ENCODE results near the gene CR1.
"Not testable (repeated sequence)": the region's sequence is repeated elsewhere in the genome, so short reads cannot be mapped to it uniquely, and the experiment has no call there.

The CR1 gene

DNA sequence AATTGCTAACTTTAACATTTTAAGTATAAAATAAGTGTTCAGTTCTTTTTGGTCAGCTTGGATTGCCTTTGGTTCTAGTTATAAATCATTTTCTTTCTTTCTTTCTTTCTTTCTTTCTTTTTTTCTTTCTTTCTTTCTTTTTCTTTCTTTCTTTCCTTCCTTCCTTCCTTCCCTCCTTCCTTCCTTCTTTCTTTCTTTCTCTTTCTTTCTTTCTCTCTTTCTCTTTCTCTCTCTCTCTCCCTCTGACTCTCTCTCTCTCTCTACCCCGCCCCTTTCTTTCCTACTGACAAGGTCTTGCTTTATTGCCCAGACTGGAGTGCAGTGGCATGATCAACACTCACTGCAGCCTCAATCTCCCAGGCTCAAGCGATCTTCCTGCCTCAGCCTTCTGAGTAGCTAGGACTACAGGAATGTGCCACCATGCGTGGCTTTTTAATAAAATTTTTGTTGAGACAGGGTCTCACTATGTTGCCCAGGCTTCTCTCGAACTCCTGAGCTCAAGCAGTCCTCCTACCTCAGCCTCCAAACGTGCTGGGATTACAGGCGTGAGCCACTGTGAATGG, 187.0 kb downstream of the CR1 start:
- not testable (repeated sequence) for DNase-seq

DNA sequence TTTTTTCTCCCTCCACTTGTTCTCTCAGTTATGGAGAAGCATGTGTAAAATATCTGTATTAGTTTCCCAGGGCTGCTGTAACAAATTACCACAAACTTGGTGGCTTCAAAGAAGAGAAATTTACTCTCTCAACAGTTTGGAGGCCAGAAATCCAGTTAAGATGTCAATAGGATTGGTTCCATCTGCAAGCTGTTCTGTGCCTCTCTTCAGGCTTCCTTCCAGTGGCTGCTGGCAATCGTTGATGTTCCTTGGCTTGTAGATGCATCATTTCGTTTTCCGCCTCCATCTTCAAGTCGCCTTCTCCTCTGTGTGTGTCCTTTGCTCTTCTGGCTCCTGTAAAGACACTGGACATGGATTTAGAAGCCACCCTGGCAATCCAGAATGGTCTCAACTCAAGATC, 194.6 kb downstream of the CR1 start:
- not testable (repeated sequence) for DNase-seq

DNA sequence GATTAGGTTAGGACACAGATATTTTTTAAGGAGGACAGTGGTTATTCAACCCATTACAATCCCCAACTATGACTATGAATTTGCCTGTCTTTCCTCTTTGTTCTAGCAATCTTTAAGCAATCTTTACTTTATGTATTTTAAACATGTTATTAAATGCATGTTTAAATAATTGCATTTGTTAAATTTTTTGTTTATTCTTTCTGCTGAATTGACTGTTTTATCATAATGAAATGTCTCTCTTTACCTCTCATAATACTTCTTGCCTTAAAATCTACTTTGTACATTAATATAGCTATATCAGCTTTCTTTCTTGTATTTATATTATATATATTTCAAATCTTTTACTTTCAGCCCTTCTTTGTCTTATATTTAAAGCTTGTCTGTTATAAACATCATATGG, 195.1 kb downstream of the CR1 start:
- no peak for DNase-seq
